ENCODE measurements around the gene HECTD4.

DNA sequence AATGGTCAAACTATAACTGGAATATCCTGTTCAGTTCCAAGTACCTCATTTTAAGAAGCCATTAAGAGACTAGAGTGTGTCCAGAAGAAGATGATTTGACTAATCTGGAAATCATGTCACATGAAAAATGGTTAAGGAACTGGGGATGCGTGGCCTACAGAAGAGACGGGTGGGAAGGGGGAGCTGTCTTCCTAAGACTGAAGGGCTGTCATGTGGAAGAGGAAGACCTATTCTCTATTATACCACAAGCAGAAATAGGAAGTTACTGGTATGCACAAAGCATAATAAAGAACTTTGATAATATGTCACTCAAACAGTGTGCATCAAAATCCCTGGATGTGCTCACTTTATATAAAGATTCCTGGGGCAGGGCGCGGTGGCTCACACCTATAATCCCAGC lies 50.3 kb downstream of the HECTD4 start:
- no peak for TF ChIP-seq EZH2 (IDR thresholded peaks at IDR 0.05; ENCODE audit: borderline replicate concordance, low read length)
- TF ChIP-seq, protein P1, sequence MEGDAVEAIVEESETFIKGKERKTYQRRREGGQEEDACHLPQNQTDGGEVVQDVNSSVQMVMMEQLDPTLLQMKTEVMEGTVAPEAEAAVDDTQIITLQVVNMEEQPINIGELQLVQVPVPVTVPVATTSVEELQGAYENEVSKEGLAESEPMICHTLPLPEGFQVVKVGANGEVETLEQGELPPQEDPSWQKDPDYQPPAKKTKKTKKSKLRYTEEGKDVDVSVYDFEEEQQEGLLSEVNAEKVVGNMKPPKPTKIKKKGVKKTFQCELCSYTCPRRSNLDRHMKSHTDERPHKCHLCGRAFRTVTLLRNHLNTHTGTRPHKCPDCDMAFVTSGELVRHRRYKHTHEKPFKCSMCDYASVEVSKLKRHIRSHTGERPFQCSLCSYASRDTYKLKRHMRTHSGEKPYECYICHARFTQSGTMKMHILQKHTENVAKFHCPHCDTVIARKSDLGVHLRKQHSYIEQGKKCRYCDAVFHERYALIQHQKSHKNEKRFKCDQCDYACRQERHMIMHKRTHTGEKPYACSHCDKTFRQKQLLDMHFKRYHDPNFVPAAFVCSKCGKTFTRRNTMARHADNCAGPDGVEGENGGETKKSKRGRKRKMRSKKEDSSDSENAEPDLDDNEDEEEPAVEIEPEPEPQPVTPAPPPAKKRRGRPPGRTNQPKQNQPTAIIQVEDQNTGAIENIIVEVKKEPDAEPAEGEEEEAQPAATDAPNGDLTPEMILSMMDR (conservative IDR thresholded peaks at IDR 0.05 in 1 of 2, IDR thresholded peaks at IDR 0.05 in 1 of 2; ENCODE audit: extremely low read depth in 1 of 2, insufficient read depth in 1 of 2, low read depth in 1 of 2, low read length in 2 of 2), result no peak
